Activated CD4-positive, alpha-beta T cell treated with anti-CD3 and anti-CD28 coated beads, Interleukin-2, amount 10 ng/mL, durations not matched to agents 7 days and 5 days (primary cell): Measurements from ENCODE around the gene HSP90B1. TPM values are rescaled to one million over a fixed set of nuclear protein-coding genes. Genes with fewer than 3 reads are reported as not detected.

ENCODE experiments used
- CTCF ChIA-PET: fragments of 350-600 bp; sonication (Branson Sonifier 250); formaldehyde crosslinking; loops from one replicate; lab custom pipeline; 2021; ENCODE audit warnings: antibody characterized with exemption; lab: Charles Lee
- POLR2A ChIA-PET: fragments of 350-600 bp; sonication (Branson Sonifier 250); formaldehyde crosslinking; loops from one replicate; lab custom pipeline; 2021; ENCODE audit warnings: antibody characterized with exemption; lab: Charles Lee
- DNase-seq: peaks from one replicate; pipeline ENCODE4 v3.0.0-alpha.2; 2020
- H3K27ac Mint-ChIP-seq: one replicate; pipeline ENCODE4 v1.8.0; 2021; ENCODE audit warnings: mild to moderate bottlenecking, moderate library complexity, mixed read lengths
- H3K27me3 Mint-ChIP-seq: one replicate; pipeline ENCODE4 v1.8.0; 2021; ENCODE audit warnings: mixed read lengths
- H3K36me3 Mint-ChIP-seq: one replicate; pipeline ENCODE4 v1.8.0; 2021; ENCODE audit warnings: low read depth, mixed read lengths
- H3K4me1 Mint-ChIP-seq: one replicate; pipeline ENCODE4 v1.8.0; 2021; ENCODE audit warnings: mixed read lengths
- H3K4me3 Mint-ChIP-seq: one replicate; pipeline ENCODE4 v1.8.0; 2021; ENCODE audit warnings: mild to moderate bottlenecking, moderate library complexity, mixed read lengths
- H3K9me3 Mint-ChIP-seq: one replicate; pipeline ENCODE4 v1.8.0; 2021; ENCODE audit warnings: mixed read lengths
- total RNA-seq, 2 experiments: library from RNA; stranded (reverse); gene quantifications; one replicate each; pipeline ENCODE4 v1.2.3, GENCODE V29; 2021

The HSP90B1 gene
- total RNA-seq, 2 experiments from 2014 or later: 316 to 333 TPM

GRCh38 chr12:103997286-103997900 lies 67.2 kb downstream of the HSP90B1 start:
- H3K4me1 Mint-ChIP-seq: no peaks in the 10 kb centered on the region
- ChIA-PET POLR2A (no interaction called here), CTCF (interaction anchor here (1.1 to 3.2 kb wide), 2 partner anchors 11 to 23 kb away, joined by 3 to 7 read pairs; no protein-coding TSS in a partner anchor)
- no peak overlapping the region for H3K4me3 Mint-ChIP-seq
- H3K36me3 Mint-ChIP-seq: no peaks in the 10 kb centered on the region
- H3K9me3 Mint-ChIP-seq: no peaks in the 10 kb centered on the region
- no peak for DNase-seq
- H3K27me3 Mint-ChIP-seq: peaks cover 39% of the 10 kb centered on the region
- H3K27ac Mint-ChIP-seq: no peak overlapping the region

Other genes starting within 250 kb of the HSP90B1 start
- 1 to 10 TPM; 3.5 to 4.3 TPM for gene NT5DC3, start 89.2 kb upstream of the HSP90B1 start, total RNA-seq
- 10 to 100 TPM; 33.2 to 35.0 TPM for gene TDG, start 35.5 kb downstream of the HSP90B1 start, total RNA-seq
- not detected for gene GLT8D2, start 119.8 kb downstream of the HSP90B1 start, total RNA-seq
- gene HCFC2, start 134.1 kb downstream of the HSP90B1 start, total RNA-seq: 10 to 100 TPM; 13.1 to 15.4 TPM
- 10 to 100 TPM; 26.8 to 30.2 TPM for gene NFYB, start 207.8 kb downstream of the HSP90B1 start, total RNA-seq